ENCODE results near the gene DSPP.
A peak's percentile ranks its signal among the peaks of the same experiment; 100 is the strongest.

The DSPP gene

GRCh38 chr4:87632469-87632868, 24.1 kb downstream of the DSPP start:
- DNase-seq: no peak

- DNase-seq: no peak
Observed at GRCh38 chr4:87633243-87633642, 24.9 kb downstream of the DSPP start.

- DNase-seq: peak in 1 of 2 experiments; percentile 4
Observed at GRCh38 chr4:87644286-87644685, 36.0 kb downstream of the DSPP start.

- no peak for DNase-seq
Observed at GRCh38 chr4:87649980-87650379, 41.7 kb downstream of the DSPP start, which contains the start of gene DMP1. TSS of gene DMP1 (plus strand) at chr4:87650280. CDS start at chr4:87656493, 6,213 bp downstream.

GRCh38 chr4:87650938-87651337, 42.6 kb downstream of the DSPP start:
- DNase-seq: no peak

- DNase-seq: no peak
Observed at GRCh38 chr4:87651941-87652340, 43.6 kb downstream of the DSPP start.

GRCh38 chr4:87654487-87655044, 46.2 kb downstream of the DSPP start:
- DNase-seq: no peak

GRCh38 chr4:87657525-87657924, 49.2 kb downstream of the DSPP start:
- DNase-seq: no peak

GRCh38 chr4:87659247-87659931, 51.1 kb downstream of the DSPP start:
- no peak for DNase-seq

- no peak for DNase-seq
Observed at GRCh38 chr4:87662871-87663270, 54.5 kb downstream of the DSPP start.
